HEK293T (cell line): ENCODE data around the gene SBK3.

Source experiments
- CTCF ChIA-PET: fragments of 350-600 bp; formaldehyde crosslinking; extraction: SDS; loops from one replicate; lab custom pipeline; 2021; ENCODE audit warnings: antibody characterized with exemption, inconsistent platforms; lab: Yijun Ruan, JAX
- POLR2A ChIA-PET: fragments of 350-600 bp; formaldehyde crosslinking; extraction: SDS; loops from one replicate; lab custom pipeline; 2020; ENCODE audit warnings: antibody characterized with exemption, inconsistent platforms; lab: Yijun Ruan, JAX
- DNase-seq: peaks from one replicate; pipeline ENCODE4 v3.0.0; 2012; ENCODE audit warnings: mixed read lengths; ENCODE audit errors: extremely low spot score
- ARNT ChIP-seq: fragments of 450-650 bp; IDR thresholded peaks from 2 replicates; pipeline ENCODE4 v1.6.1; 2017; ENCODE audit warnings: mild to moderate bottlenecking
- BHLHE40 ChIP-seq: fragments of 450-650 bp; IDR thresholded peaks from 2 replicates; pipeline ENCODE4 v1.6.1; 2016; ENCODE audit warnings: mild to moderate bottlenecking, moderate library complexity, borderline replicate concordance
- CTBP1 ChIP-seq: fragments of 450-650 bp; IDR thresholded peaks from 2 replicates; pipeline ENCODE4 v1.6.1; 2016; ENCODE audit warnings: borderline replicate concordance
- ELF4 ChIP-seq: fragments of 450-650 bp; IDR thresholded peaks from 2 replicates; pipeline ENCODE4 v1.6.1; 2017; ENCODE audit warnings: antibody characterized with exemption
- FOXA1 ChIP-seq: fragments of 450-650 bp; IDR thresholded peaks from 2 replicates; pipeline ENCODE4 v1.6.1; 2016; ENCODE audit warnings: mild to moderate bottlenecking
- FOXK2 ChIP-seq: fragments of 450-650 bp; IDR thresholded peaks from 2 replicates; pipeline ENCODE4 v1.6.1; 2016; ENCODE audit warnings: mild to moderate bottlenecking
- FOXM1 ChIP-seq: fragments of 450-650 bp; IDR thresholded peaks from 2 replicates; pipeline ENCODE4 v1.6.1; 2017; ENCODE audit warnings: mild to moderate bottlenecking, borderline replicate concordance
- HDGF ChIP-seq: fragments of 450-650 bp; IDR thresholded peaks from 2 replicates; pipeline ENCODE4 v1.6.1; 2017; ENCODE audit warnings: antibody characterized with exemption, borderline replicate concordance
- L3MBTL2 ChIP-seq: fragments of 450-650 bp; conservative IDR thresholded peaks from 2 replicates; pipeline ENCODE4 v1.6.1; 2016; ENCODE audit warnings: mild to moderate bottlenecking
- LEF1 ChIP-seq: fragments of 450-650 bp; IDR thresholded peaks from 2 replicates; pipeline ENCODE4 v1.6.1; 2017; ENCODE audit warnings: mild to moderate bottlenecking, borderline replicate concordance
- NFRKB ChIP-seq: fragments of 450-650 bp; IDR thresholded peaks from 2 replicates; pipeline ENCODE4 v1.6.1; 2016; ENCODE audit warnings: mild to moderate bottlenecking, moderate library complexity
- SP1 ChIP-seq: fragments of 450-650 bp; IDR thresholded peaks from 2 replicates; pipeline ENCODE4 v1.6.1; 2017
- SUZ12 ChIP-seq: fragments of 450-650 bp; IDR thresholded peaks from 2 replicates; pipeline ENCODE4 v1.6.1; 2016; ENCODE audit warnings: mild to moderate bottlenecking
- TARDBP ChIP-seq: fragments of 450-650 bp; IDR thresholded peaks from 2 replicates; pipeline ENCODE4 v1.6.1; 2016
- ZNF384 ChIP-seq: fragments of 450-650 bp; IDR thresholded peaks from 2 replicates; pipeline ENCODE4 v1.6.1; 2016
- TF ChIP-seq, protein P1 (sequence below): fragments of 450-650 bp; IDR thresholded peaks from 2 replicates; pipeline ENCODE4 v1.6.1; 2016

Gene SBK3

DNA sequence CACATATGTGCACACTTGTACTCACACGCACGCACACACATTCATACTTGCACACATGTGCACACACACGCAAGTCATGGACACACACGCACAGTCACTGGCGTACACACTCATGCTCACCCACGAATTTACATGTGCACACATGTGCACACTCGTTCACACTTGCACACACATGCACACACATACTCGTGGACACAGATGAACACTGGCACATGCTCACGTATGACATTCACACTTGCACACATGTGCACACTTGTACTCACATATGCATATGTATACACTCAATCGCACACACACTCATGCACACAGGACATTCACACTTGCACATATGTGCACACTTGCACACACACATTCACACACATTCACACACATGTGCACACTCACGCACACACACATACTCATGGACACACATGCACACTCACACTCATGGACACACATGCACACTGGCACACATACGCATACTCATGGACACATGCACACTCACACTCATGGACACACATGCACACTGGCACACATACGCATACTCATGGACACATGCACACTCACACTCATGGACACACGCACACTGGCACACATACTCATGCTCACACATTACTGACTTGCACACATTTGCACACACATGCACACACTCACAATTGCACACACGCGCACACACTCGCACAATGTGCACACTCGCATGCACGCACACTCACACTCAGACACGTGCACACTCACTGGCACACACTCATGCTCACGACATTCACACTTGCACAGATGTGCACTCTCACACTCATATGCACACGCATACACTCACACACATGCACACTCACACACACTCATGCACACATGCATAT, 17.9 kb downstream of the SBK3 start:
- ChIA-PET CTCF (no interaction called here), POLR2A (interaction anchor here (1.1 to 1.4 kb wide), 2 partner anchors 53 to 79 kb away, joined by 3 read pairs; partner anchors contain the start of gene ZNF579)
- no peak for TF ChIP-seq SP1
- no peak for DNase-seq

DNA sequence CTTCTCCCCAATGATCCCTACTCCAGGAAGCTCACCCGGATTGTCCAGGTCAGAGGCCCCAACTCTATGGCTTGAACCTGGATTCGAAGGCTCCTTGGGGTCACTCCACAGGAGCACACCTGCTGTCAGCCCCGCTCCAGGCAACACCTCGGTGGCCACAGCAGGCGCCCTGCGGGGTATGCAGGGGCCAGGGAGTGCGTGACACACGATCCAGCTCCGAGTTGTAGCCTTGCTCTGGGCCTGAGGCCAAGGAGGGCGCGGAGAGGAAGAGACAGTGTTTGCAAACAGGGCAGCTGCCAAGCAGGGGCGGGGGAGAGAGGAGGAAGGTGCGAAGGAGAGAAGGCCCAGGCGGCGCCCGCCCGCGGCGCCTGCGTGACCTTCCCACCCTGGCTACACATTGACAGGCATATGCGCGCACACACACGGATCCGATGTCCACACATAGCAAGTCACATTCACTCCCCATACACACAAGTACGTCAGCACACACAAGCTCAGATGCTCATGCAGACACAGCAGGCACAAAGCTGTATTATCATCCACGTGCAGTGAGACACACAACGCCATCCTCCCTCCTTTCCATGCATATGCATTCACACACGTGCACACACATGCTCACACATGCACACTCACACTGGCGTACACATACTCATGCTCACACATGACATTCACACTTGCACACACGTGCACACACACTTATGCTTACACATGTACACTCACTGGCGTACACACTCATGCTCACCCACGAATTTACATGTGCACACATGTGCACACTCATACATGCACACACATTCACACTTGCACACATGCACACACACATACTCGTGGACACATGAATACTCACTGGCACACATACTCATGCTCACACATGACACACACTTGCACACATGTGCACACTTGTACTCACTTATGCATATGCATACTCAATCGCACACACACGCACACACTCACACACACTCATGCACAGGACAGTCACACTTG, 18.8 kb downstream of the SBK3 start:
- TF ChIP-seq SP1 (no peak), L3MBTL2 (peak; percentile 92), BHLHE40 (no peak), FOXK2 (no peak)
- no peak for DNase-seq
- CTCF ChIA-PET: no interaction called here
- POLR2A ChIA-PET: no interaction called here

DNA sequence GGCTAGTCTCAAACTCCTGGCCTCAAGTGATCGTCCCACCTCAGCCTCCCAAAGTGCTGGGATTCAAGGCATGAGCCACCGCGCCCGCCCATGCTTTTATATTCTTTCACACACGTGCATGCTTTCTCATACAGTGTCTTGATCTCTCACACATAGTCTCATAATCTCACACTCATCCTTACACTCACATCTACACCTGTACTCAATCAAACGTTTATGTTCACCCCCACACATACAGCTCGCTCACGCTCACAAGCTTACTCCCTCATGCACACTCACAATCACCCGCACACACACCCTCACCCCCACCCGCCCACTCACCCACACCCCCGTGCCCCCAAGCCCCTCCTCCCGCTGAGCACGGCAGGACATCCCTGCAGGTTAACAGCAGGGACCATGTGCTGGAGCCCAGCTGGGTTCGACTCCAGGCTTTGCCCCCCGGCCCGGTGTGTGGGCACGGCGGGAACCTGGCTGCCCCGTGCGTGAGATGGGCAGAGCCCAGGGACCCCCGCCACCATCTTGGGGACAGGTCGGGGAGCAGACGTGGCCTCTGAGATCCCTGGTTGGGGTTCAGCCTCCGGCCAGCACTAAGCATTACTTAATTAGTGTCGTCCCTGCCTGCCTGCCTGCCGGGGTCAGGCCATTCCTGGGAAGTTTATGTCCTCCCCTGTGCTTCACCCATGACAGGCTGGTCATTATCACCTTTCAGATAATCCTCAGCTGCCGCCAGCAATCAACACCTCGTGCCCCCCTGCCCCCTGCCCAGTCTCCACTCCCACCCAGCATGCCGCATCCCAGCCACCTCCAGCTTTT, 19.8 kb downstream of the SBK3 start:
- CTCF ChIA-PET: no interaction called here

DNA sequence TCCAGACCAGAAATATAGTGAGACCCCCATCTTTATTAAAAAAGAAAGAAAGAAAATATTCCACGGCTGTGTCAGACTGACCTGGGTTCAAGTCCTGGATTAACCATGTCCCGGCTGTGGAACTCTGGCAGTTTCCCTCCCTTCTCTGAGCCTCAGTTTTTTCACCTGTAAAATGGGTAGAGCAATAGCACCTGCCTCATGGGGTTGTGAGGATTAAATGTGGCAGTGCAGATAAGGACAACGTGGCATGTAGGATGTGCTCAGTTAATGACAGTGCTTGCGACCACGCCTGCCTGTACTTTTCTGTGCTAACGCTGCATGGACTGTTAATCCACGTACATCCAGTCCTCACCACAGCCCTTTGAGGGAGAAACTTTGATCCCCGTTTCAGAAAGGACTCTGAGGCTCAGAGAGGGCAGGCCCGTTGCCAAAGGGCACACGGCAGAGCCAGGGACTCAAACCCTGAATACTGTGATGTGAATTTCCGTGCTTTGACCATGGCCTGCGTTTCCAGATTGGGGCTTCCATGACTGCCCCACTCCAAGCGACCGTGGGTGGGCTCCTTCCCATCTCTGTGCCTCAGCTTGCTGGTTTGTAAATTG, 24.6 kb downstream of the SBK3 start:
- POLR2A ChIA-PET: interaction anchor here (1.1 kb wide), 1 partner anchor 60 kb away, joined by 5 read pairs; the partner anchor contains the start of gene ZNF579

More for the DNA sequence above, 19.8 kb downstream of the SBK3 start:
- no peak for DNase-seq
- POLR2A ChIA-PET: no interaction called here
- TF ChIP-seq TARDBP (no peak), NFRKB (no peak), L3MBTL2 (no peak), HDGF (no peak), ARNT (no peak), FOXK2 (no peak), LEF1 (no peak), BHLHE40 (no peak), ELF4 (no peak), SP1 (no peak), ZNF384 (no peak), SUZ12 (no peak), FOXM1 (no peak), FOXA1 (no peak), CTBP1 (no peak)
- TF ChIP-seq, protein P1, sequence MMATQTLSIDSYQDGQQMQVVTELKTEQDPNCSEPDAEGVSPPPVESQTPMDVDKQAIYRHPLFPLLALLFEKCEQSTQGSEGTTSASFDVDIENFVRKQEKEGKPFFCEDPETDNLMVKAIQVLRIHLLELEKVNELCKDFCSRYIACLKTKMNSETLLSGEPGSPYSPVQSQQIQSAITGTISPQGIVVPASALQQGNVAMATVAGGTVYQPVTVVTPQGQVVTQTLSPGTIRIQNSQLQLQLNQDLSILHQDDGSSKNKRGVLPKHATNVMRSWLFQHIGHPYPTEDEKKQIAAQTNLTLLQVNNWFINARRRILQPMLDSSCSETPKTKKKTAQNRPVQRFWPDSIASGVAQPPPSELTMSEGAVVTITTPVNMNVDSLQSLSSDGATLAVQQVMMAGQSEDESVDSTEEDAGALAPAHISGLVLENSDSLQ: no peak

More for the DNA sequence above, 24.6 kb downstream of the SBK3 start:
- TF ChIP-seq LEF1 (no peak), SUZ12 (no peak), CTBP1 (no peak), FOXA1 (no peak), BHLHE40 (no peak), L3MBTL2 (no peak), NFRKB (no peak), SP1 (no peak), ZNF384 (no peak), ELF4 (no peak), ARNT (no peak), HDGF (no peak), FOXK2 (no peak), TARDBP (no peak)
- TF ChIP-seq, protein P1: no peak
- no peak for DNase-seq
- CTCF ChIA-PET: no interaction called here
